ENCODE data around the gene TYRO3. TPM values are rescaled to one million over a fixed set of nuclear protein-coding genes. Genes with fewer than 3 reads are reported as not detected.

Gene TYRO3
- total and polyA plus RNA-seq, 2 experiments from 2014 or later = 5.2 to 7.9 TPM

DNA sequence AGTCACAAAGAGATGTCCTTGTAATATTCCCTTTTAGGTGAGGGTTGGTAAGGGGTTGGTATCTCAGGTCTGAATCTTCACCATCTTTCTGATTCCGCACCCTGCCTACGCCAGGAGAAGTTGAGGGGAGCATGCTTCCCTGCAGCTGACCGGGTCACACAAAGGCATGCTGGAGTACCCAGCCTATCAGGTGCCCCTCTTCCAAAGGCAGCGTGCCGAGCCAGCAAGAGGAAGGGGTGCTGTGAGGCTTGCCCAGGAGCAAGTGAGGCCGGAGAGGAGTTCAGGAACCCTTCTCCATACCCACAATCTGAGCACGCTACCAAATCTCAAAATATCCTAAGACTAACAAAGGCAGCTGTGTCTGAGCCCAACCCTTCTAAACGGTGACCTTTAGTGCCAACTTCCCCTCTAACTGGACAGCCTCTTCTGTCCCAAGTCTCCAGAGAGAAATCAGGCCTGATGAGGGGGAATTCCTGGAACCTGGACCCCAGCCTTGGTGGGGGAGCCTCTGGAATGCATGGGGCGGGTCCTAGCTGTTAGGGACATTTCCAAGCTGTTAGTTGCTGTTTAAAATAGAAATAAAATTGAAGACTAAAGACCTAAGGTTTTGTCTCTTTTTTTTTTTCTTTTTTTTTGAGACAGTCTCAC, 19.8 kb downstream of the TYRO3 start:
- no peak overlapping the region for H3K27ac ChIP-seq
- H3K9ac ChIP-seq = no peak overlapping the region
- no peaks in the 10 kb centered on the region for H3K27me3 ChIP-seq (replicated peaks; ENCODE audit: insufficient read depth)
- H3K9me2 ChIP-seq (ENCODE audit: insufficient read depth) = no peaks in the 10 kb centered on the region
- H3K79me2 ChIP-seq (ENCODE audit: insufficient read depth) = no peaks in the 10 kb centered on the region
- no peaks in the 10 kb centered on the region for H3K4me1 ChIP-seq (ENCODE audit: insufficient read depth)
- no peak overlapping the region for H3K4me2 ChIP-seq (ENCODE audit: unreplicated experiment)
- H2AFZ ChIP-seq = no peak overlapping the region
- H3K36me3 ChIP-seq (ENCODE audit: low read depth) = no peaks in the 10 kb centered on the region
- H4K20me1 ChIP-seq (ENCODE audit: insufficient read depth) = no peaks in the 10 kb centered on the region
- H3K4me3 ChIP-seq = no peak overlapping the region
- TF ChIP-seq EZH2phosphoT487 (IDR thresholded peaks at IDR 0.05; ENCODE audit: insufficient read depth, low read depth) (no peak), EZH2 (IDR thresholded peaks at IDR 0.05; ENCODE audit: insufficient read depth, poor library complexity, severe bottlenecking) (no peak)
- in situ Hi-C loops (cut with MboI) = no loop called here
- WGBS, 2 experiments (ENCODE audit: low coverage in 1 of 2, low lambda C conversion rate in 2 of 2, missing lambda C conversion rate in 2 of 2) = 96 to 98% methylated on average over 9 of the region's 9 CpGs
- no peaks in the 10 kb centered on the region for H3F3A ChIP-seq (ENCODE audit: insufficient read depth)
- DNase-seq = no peak
- no peaks in the 10 kb centered on the region for H3K9me3 ChIP-seq (ENCODE audit: low read depth)

DNA sequence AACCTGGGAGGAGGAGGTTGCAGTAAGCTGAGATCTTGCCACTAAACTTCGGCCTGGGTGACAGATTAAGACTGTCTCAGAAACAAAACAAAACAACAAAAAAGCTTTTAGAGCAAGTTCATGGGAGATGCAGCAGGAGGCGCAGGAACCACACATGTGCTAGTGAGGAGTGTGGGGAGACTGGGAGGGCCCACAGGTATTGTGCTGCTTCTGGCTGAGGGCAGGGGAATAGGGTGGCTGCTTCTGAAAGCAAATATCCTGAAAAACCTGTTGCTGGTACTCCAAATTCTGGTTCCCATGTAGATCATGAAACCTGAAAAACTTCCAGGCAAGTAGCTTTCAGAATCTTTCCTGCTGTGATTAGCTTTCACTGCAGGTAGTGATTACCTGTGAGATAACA, 22.1 kb downstream of the TYRO3 start:
- no peak overlapping the region for H3K27ac ChIP-seq
- H4K20me1 ChIP-seq (ENCODE audit: insufficient read depth) = no peaks in the 10 kb centered on the region
- no peak overlapping the region for H2AFZ ChIP-seq
- H3K9ac ChIP-seq = no peak overlapping the region
- H3K4me3 ChIP-seq = no peak overlapping the region
- H3K36me3 ChIP-seq (ENCODE audit: low read depth) = no peaks in the 10 kb centered on the region
- H3F3A ChIP-seq (ENCODE audit: insufficient read depth) = peaks cover 8% of the 10 kb centered on the region; the same call in 1 of the 2 replicates
- in situ Hi-C loops (cut with MboI) = no loop called here
- H3K4me2 ChIP-seq (ENCODE audit: unreplicated experiment) = no peak overlapping the region
- no peaks in the 10 kb centered on the region for H3K9me2 ChIP-seq (ENCODE audit: insufficient read depth)
- peak; percentile 42 for DNase-seq
- WGBS, 2 experiments (ENCODE audit: low coverage in 1 of 2, low lambda C conversion rate in 2 of 2, missing lambda C conversion rate in 2 of 2) = 64 to 81% methylated on average over 2 of the region's 2 CpGs
- no peaks in the 10 kb centered on the region for H3K9me3 ChIP-seq (ENCODE audit: low read depth)
- TF ChIP-seq EZH2phosphoT487 (IDR thresholded peaks at IDR 0.05; ENCODE audit: insufficient read depth, low read depth) (no peak), EZH2 (IDR thresholded peaks at IDR 0.05; ENCODE audit: insufficient read depth, poor library complexity, severe bottlenecking) (no peak)
- no peaks in the 10 kb centered on the region for H3K27me3 ChIP-seq (replicated peaks; ENCODE audit: insufficient read depth)
- no peaks in the 10 kb centered on the region for H3K79me2 ChIP-seq (ENCODE audit: insufficient read depth)
- H3K4me1 ChIP-seq (ENCODE audit: insufficient read depth) = no peaks in the 10 kb centered on the region

DNA sequence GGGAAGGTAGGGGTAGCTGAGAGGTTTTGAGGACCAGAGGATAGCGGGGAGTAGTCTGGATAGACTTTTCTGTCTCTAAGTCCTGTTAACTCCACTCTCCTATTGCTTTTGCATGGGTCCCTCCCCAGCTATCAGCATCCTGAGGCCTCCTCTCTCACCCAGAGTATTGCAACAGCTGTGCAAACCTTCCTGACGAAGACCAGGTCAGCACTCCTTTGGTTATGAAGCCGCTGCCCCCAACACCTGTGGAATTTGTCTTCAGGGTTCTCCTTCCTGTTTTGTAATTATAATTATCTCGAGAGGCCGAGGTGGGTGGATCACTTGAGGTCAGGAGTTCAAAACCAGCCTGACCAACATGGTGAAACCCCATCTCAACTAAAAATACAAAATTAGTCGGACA, 24.8 kb downstream of the TYRO3 start:
- H3K4me1 ChIP-seq (ENCODE audit: insufficient read depth) = no peaks in the 10 kb centered on the region
- TF ChIP-seq EZH2phosphoT487 (IDR thresholded peaks at IDR 0.05; ENCODE audit: insufficient read depth, low read depth) = no peak
- no peak for TF ChIP-seq EZH2 (IDR thresholded peaks at IDR 0.05; ENCODE audit: insufficient read depth, poor library complexity, severe bottlenecking)
- H3K4me3 ChIP-seq = no peak overlapping the region
- in situ Hi-C loops (cut with MboI) = no loop called here
- no peak overlapping the region for H3K9ac ChIP-seq
- 92 to 95% methylated on average over 6 of the region's 6 CpGs for WGBS, 2 experiments (ENCODE audit: low coverage in 1 of 2, low lambda C conversion rate in 2 of 2, missing lambda C conversion rate in 2 of 2)
- H2AFZ ChIP-seq = no peak overlapping the region
- H3K79me2 ChIP-seq (ENCODE audit: insufficient read depth) = no peaks in the 10 kb centered on the region
- no peak overlapping the region for H3K4me2 ChIP-seq (ENCODE audit: unreplicated experiment)
- H3F3A ChIP-seq (ENCODE audit: insufficient read depth) = peaks cover 8% of the 10 kb centered on the region; the same call in 1 of the 2 replicates
- H3K27ac ChIP-seq = no peak overlapping the region
- H3K9me3 ChIP-seq (ENCODE audit: low read depth) = no peaks in the 10 kb centered on the region
- H4K20me1 ChIP-seq (ENCODE audit: insufficient read depth) = no peaks in the 10 kb centered on the region
- DNase-seq = no peak
- no peaks in the 10 kb centered on the region for H3K9me2 ChIP-seq (ENCODE audit: insufficient read depth)
- H3K36me3 ChIP-seq (ENCODE audit: low read depth) = no peaks in the 10 kb centered on the region
- no peaks in the 10 kb centered on the region for H3K27me3 ChIP-seq (replicated peaks; ENCODE audit: insufficient read depth)

DNA sequence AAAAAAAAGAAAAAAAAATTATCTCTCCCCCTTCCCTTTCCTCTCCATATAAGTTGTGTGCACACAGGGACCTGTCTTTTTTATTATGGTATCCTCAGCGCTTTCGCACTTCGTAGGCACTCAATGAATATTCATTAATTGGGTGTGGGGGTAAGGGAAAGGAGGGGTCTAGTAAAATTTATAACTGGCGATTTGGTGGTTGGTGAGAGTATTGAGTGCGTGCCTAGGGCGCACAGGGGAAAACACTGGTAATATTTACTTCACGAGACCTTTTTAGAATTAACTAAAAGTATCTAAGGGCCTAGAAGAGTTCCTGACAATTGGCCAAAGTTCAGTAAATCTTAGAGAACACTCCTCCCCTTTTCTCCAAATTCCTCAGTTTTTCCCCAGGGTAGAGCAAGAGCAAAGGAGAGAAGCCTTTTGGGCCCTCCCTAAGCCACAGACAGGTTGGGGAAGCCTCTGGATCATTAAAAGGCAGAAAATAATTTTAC, 25.7 kb downstream of the TYRO3 start:
- Histone ChIP-seq H3K9ac (peak overlapping the region; percentile 70), H3K27ac (peak overlapping the region; percentile 60; the same call in 1 of the 2 replicates)
- 95 to 100% methylated on average over 7 of the region's 7 CpGs for WGBS, 2 experiments (ENCODE audit: low coverage in 1 of 2, low lambda C conversion rate in 2 of 2, missing lambda C conversion rate in 2 of 2)

More for the DNA sequence above, 25.7 kb downstream of the TYRO3 start:
- H3K9me2 ChIP-seq (ENCODE audit: insufficient read depth) = no peaks in the 10 kb centered on the region
- H2AFZ ChIP-seq = peak overlapping the region; percentile 77
- H3K4me3 ChIP-seq = peak overlapping the region; percentile 64
- H3K9me3 ChIP-seq (ENCODE audit: low read depth) = no peaks in the 10 kb centered on the region
- H3K36me3 ChIP-seq (ENCODE audit: low read depth) = no peaks in the 10 kb centered on the region
- H3F3A ChIP-seq (ENCODE audit: insufficient read depth) = peaks cover 8% of the 10 kb centered on the region; the same call in 1 of the 2 replicates
- in situ Hi-C loops (cut with MboI) = no loop called here
- no peaks in the 10 kb centered on the region for H3K79me2 ChIP-seq (ENCODE audit: insufficient read depth)
- DNase-seq = peak; percentile 25
- peak overlapping the region; percentile 78 for H3K4me2 ChIP-seq (ENCODE audit: unreplicated experiment)
- TF ChIP-seq EZH2phosphoT487 (IDR thresholded peaks at IDR 0.05; ENCODE audit: insufficient read depth, low read depth) = no peak
- TF ChIP-seq EZH2 (IDR thresholded peaks at IDR 0.05; ENCODE audit: insufficient read depth, poor library complexity, severe bottlenecking) = no peak
- H3K27me3 ChIP-seq (replicated peaks; ENCODE audit: insufficient read depth) = no peaks in the 10 kb centered on the region
- no peaks in the 10 kb centered on the region for H3K4me1 ChIP-seq (ENCODE audit: insufficient read depth)
- no peaks in the 10 kb centered on the region for H4K20me1 ChIP-seq (ENCODE audit: insufficient read depth)
